Mononuclear cell (primary cell): Measurements from ENCODE around the gene ARID4A. TPM values are rescaled to one million over a fixed set of nuclear protein-coding genes. Genes with fewer than 3 reads are reported as not detected.
"Not testable (repeated sequence)": the region's sequence is repeated elsewhere in the genome, so short reads cannot be mapped to it uniquely, and the experiment has no call there.

Source experiments
- H3K27me3 ChIP-seq: 2 replicates; pipeline ENCODE4 v1.6.0; 2011; ENCODE audit warnings: low read length, control low read depth; ENCODE audit not compliant: insufficient read depth
- H3K4me1 ChIP-seq: 2 replicates; pipeline ENCODE4 v1.5.1; 2011; ENCODE audit warnings: mild to moderate bottlenecking, low read length, control low read depth; ENCODE audit not compliant: insufficient read depth
- H3K4me3 ChIP-seq: 2 replicates; pipeline ENCODE4 v1.5.1; 2011; ENCODE audit warnings: mild to moderate bottlenecking, low read length, moderate library complexity
- H3K9me3 ChIP-seq: 2 replicates; pipeline ENCODE4 v1.5.1; 2011; ENCODE audit warnings: low read depth, mild to moderate bottlenecking, control low read depth, low read length
- total RNA-seq: library from RNA; depleted of rRNA; stranded (reverse); fragments of >200 nt; gene quantifications from one replicate; pipeline ENCODE4 v1.2.3, GENCODE V29; 2012

Gene ARID4A
- total RNA-seq, 1 donor = 58.0 TPM

- H3K4me3 ChIP-seq = no peak overlapping the region
- no peaks in the 10 kb centered on the region for H3K27me3 ChIP-seq
- H3K9me3 ChIP-seq = no peaks in the 10 kb centered on the region
- peaks cover under 1% of the 10 kb centered on the region for H3K4me1 ChIP-seq
These were observed 9.4 kb downstream of the ARID4A start for GRCh38 chr14:58307597-58308316.

GRCh38 chr14:58309086-58309485, 10.7 kb downstream of the ARID4A start:
- no peaks in the 10 kb centered on the region for H3K4me1 ChIP-seq
- no peak overlapping the region for H3K4me3 ChIP-seq
- no peaks in the 10 kb centered on the region for H3K9me3 ChIP-seq
- no peaks in the 10 kb centered on the region for H3K27me3 ChIP-seq

GRCh38 chr14:58313699-58314098, 15.3 kb downstream of the ARID4A start:
- Histone ChIP-seq H3K4me1 (no peaks in the 10 kb centered on the region), H3K9me3 (no peaks in the 10 kb centered on the region), H3K27me3 (no peaks in the 10 kb centered on the region), H3K4me3 (no peak overlapping the region)

DNA sequence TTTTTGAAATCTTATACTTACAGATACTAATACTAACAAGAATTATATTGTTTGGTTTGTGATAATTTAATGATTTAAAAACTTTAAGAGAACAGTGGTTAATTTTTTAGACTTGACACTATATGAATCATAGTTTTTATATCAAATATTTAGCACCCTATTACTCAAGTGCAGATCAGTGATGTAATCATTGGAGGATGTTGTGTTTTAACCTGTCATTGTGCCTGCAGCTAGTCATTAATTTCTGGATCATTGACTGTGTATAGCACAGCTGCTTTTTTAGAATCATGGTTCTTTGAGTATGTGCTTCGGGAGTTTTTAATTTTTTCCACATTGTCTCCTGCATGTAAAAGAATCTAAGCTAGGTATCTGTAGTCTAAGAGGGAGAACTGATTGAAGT, 17.3 kb downstream of the ARID4A start:
- Histone ChIP-seq H3K4me1 (no peaks in the 10 kb centered on the region), H3K4me3 (no peak overlapping the region), H3K9me3 (no peaks in the 10 kb centered on the region), H3K27me3 (no peaks in the 10 kb centered on the region)

DNA sequence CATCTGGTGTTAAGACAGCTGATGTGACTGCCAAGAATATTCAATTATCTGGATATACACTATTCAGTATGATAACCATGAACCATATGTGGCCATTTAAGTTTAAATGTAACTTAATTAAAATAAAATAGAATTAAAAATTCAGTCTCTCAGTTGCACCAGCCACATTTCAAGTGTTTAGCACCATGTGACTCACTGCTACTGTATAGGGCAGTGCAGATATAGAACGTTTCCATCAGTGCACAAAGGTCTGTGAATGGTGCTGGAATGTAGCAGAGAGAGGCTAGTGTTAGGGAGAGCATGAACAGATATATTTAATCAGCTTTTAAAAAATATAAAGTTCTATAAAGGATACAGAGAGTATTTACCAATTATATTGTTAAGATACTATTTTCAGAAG, 28.7 kb downstream of the ARID4A start:
- Histone ChIP-seq H3K4me1 (peaks cover 4% of the 10 kb centered on the region), H3K27me3 (no peaks in the 10 kb centered on the region), H3K9me3 (no peaks in the 10 kb centered on the region), H3K4me3 (no peak overlapping the region)

DNA sequence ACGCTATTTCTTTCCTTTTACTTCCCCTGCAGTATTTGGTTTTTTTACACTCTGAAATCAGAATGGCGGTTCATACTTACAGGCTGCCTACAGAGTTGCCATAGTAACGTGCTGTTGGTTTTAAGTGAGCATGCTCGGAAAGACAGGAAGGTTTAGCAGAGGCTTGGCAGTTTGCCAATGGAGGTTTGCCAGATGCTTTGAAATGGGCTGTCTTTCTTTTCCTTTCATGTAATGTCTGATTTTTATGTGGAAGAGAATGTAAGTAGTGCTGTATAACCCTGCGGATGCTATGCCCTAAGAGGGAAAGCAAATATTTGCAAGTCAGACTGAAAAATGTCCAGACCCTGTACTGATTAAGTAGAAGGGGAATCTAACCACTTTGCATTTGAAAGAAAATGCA, 32.8 kb downstream of the ARID4A start:
- Histone ChIP-seq H3K4me3 (no peak overlapping the region), H3K4me1 (peaks cover 4% of the 10 kb centered on the region), H3K27me3 (no peaks in the 10 kb centered on the region), H3K9me3 (no peaks in the 10 kb centered on the region)

GRCh38 chr14:58332561-58332960, 34.2 kb downstream of the ARID4A start:
- Histone ChIP-seq H3K9me3 (no peaks in the 10 kb centered on the region), H3K27me3 (no peaks in the 10 kb centered on the region), H3K4me1 (peaks cover 4% of the 10 kb centered on the region), H3K4me3 (no peak overlapping the region)

DNA sequence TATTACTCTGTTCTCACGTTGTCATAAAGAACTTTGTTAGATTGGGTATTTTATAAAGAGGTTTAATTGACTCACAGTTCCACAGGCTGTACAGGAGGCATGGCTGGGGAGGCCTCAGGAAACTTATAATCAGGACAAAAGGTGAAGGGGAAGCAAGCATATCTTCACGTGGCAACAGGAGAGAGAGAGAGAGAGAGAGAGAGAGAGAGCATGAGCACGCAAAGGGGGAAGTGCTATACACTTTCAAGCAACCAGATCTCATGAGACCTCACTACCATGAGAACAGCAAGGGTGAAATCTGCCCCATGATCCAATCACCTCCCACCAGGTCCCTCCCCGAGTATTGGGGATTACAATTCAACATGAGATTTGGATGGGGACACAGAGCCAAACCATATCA, 41.3 kb downstream of the ARID4A start:
- H3K4me3 ChIP-seq, H3K27me3 ChIP-seq, H3K9me3 ChIP-seq, H3K4me1 ChIP-seq: not testable (repeated sequence)

- no peak overlapping the region for H3K4me3 ChIP-seq
- no peaks in the 10 kb centered on the region for H3K27me3 ChIP-seq
- no peaks in the 10 kb centered on the region for H3K4me1 ChIP-seq
- H3K9me3 ChIP-seq = no peaks in the 10 kb centered on the region
These were observed 42.9 kb downstream of the ARID4A start for GRCh38 chr14:58341152-58341748.

GRCh38 chr14:58343535-58343934, 45.2 kb downstream of the ARID4A start:
- not testable (repeated sequence) for H3K9me3 ChIP-seq, H3K4me1 ChIP-seq, H3K27me3 ChIP-seq, H3K4me3 ChIP-seq

DNA sequence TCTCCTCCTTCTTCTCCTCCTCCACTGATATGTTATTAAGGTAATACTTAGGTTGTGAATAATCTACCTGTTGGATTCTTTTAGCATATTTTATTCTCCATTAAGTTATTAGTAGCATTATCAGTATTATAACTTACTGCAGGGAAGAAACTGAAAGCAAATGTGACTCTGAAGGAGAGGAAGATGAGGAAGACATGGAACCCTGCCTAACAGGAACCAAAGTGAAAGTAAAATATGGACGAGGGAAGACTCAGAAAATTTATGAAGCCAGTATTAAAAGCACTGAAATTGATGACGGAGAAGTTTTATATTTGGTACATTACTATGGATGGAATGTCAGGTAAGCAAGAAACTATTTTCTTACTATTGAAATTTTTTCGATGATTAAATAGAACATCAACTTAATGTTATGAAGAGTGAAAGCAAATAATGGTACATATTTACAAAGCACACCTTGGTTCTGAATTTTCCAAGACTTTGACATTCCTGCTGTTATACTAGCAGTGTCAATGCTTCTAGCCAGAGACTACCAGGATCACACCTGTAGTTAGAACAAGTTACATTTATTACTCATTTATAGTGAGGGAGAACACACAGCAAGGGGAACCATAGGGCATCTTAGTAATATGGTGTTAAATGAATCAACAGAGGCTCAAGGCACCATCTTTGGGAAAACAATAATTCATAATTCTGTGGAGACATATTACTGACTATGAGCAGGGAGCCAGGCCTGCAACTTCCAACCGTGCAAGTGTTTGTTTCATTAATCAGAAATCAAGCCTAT, 55.4 kb downstream of the ARID4A start:
- no peak overlapping the region for H3K4me3 ChIP-seq
- H3K4me1 ChIP-seq = peaks cover 7% of the 10 kb centered on the region
- H3K9me3 ChIP-seq = no peaks in the 10 kb centered on the region
- H3K27me3 ChIP-seq = no peaks in the 10 kb centered on the region

- no peak overlapping the region for H3K4me3 ChIP-seq
- H3K4me1 ChIP-seq = peaks cover 7% of the 10 kb centered on the region
- no peaks in the 10 kb centered on the region for H3K27me3 ChIP-seq
- no peaks in the 10 kb centered on the region for H3K9me3 ChIP-seq
These were observed 56.5 kb downstream of the ARID4A start for GRCh38 chr14:58354808-58355207.

DNA sequence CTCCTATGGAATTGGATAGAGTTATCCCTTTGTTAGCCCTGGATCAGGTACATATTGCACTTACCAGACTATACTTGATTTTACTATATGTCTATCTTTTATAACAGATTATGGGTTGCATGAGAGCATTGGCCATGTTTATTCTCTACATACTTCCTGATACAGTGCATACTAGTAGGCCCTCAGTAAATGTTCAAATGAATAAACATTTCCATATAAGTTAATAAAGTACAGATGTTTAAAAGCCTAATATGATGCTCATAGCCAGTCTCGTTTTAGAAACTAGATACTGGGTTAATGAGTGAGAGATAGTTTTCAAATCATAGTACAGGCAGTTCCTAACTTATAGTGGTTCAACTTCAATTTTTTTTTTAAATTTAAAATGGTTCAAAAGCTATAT, 57.9 kb downstream of the ARID4A start:
- no peak overlapping the region for H3K4me3 ChIP-seq
- no peaks in the 10 kb centered on the region for H3K27me3 ChIP-seq
- H3K4me1 ChIP-seq = peaks cover 7% of the 10 kb centered on the region
- no peaks in the 10 kb centered on the region for H3K9me3 ChIP-seq

GRCh38 chr14:58362272-58362671, 63.9 kb downstream of the ARID4A start:
- not testable (repeated sequence) for H3K9me3 ChIP-seq, H3K4me3 ChIP-seq, H3K4me1 ChIP-seq, H3K27me3 ChIP-seq

DNA sequence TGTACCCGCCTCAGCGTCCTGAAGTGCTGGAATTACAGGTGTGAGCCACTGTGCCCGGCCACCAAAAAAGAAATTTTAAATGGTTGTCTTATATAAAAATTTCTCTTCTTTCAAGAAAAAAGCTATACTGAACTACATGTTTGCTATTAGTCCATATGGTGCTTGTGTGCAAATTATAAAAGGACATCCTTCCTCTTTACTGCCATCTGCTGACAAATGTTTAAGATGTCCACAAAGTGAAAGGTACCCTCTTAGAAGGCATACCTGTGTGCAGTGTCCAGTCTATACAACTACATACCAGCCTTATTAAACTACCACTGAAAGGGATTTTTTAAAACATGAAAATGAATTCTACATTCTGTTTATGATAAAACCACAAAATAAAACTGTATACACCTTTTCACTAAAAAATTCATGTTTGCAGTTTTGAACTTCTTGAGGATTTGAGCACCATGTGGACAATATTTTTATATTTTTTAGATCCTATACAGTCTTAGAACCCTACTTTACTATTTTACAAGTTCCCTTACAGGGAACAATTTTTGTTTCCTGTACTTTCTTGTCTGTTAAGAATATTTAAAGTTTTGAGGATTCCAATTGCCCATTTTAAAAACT, 64.5 kb downstream of the ARID4A start:
- H3K4me3 ChIP-seq = no peak overlapping the region
- H3K27me3 ChIP-seq = no peaks in the 10 kb centered on the region
- H3K4me1 ChIP-seq = no peaks in the 10 kb centered on the region
- H3K9me3 ChIP-seq = no peaks in the 10 kb centered on the region
